HEK293T (cell line): ENCODE results near the gene CFAP54.

Source experiments
- CTCF ChIA-PET: fragments of 350-600 bp; formaldehyde crosslinking; extraction: SDS; loops from one replicate; lab custom pipeline; 2021; ENCODE audit warnings: antibody characterized with exemption, inconsistent platforms; lab: Yijun Ruan, JAX
- POLR2A ChIA-PET: fragments of 350-600 bp; formaldehyde crosslinking; extraction: SDS; loops from one replicate; lab custom pipeline; 2020; ENCODE audit warnings: antibody characterized with exemption, inconsistent platforms; lab: Yijun Ruan, JAX
- DNase-seq: peaks from one replicate; pipeline ENCODE4 v3.0.0; 2012; ENCODE audit warnings: mixed read lengths; ENCODE audit errors: extremely low spot score
- ARNT ChIP-seq: fragments of 450-650 bp; IDR thresholded peaks from 2 replicates; pipeline ENCODE4 v1.6.1; 2017; ENCODE audit warnings: mild to moderate bottlenecking
- BHLHE40 ChIP-seq: fragments of 450-650 bp; IDR thresholded peaks from 2 replicates; pipeline ENCODE4 v1.6.1; 2016; ENCODE audit warnings: mild to moderate bottlenecking, moderate library complexity, borderline replicate concordance
- CTBP1 ChIP-seq: fragments of 450-650 bp; IDR thresholded peaks from 2 replicates; pipeline ENCODE4 v1.6.1; 2016; ENCODE audit warnings: borderline replicate concordance
- ELF4 ChIP-seq: fragments of 450-650 bp; IDR thresholded peaks from 2 replicates; pipeline ENCODE4 v1.6.1; 2017; ENCODE audit warnings: antibody characterized with exemption
- FOXA1 ChIP-seq: fragments of 450-650 bp; IDR thresholded peaks from 2 replicates; pipeline ENCODE4 v1.6.1; 2016; ENCODE audit warnings: mild to moderate bottlenecking
- FOXK2 ChIP-seq: fragments of 450-650 bp; IDR thresholded peaks from 2 replicates; pipeline ENCODE4 v1.6.1; 2016; ENCODE audit warnings: mild to moderate bottlenecking
- FOXM1 ChIP-seq: fragments of 450-650 bp; IDR thresholded peaks from 2 replicates; pipeline ENCODE4 v1.6.1; 2017; ENCODE audit warnings: mild to moderate bottlenecking, borderline replicate concordance
- HDGF ChIP-seq: fragments of 450-650 bp; IDR thresholded peaks from 2 replicates; pipeline ENCODE4 v1.6.1; 2017; ENCODE audit warnings: antibody characterized with exemption, borderline replicate concordance
- L3MBTL2 ChIP-seq: fragments of 450-650 bp; conservative IDR thresholded peaks from 2 replicates; pipeline ENCODE4 v1.6.1; 2016; ENCODE audit warnings: mild to moderate bottlenecking
- LEF1 ChIP-seq: fragments of 450-650 bp; IDR thresholded peaks from 2 replicates; pipeline ENCODE4 v1.6.1; 2017; ENCODE audit warnings: mild to moderate bottlenecking, borderline replicate concordance
- NFRKB ChIP-seq: fragments of 450-650 bp; IDR thresholded peaks from 2 replicates; pipeline ENCODE4 v1.6.1; 2016; ENCODE audit warnings: mild to moderate bottlenecking, moderate library complexity
- PKNOX1 ChIP-seq: fragments of 450-650 bp; IDR thresholded peaks from 2 replicates; pipeline ENCODE4 v1.6.1; 2016
- SP1 ChIP-seq: fragments of 450-650 bp; IDR thresholded peaks from 2 replicates; pipeline ENCODE4 v1.6.1; 2017
- SUZ12 ChIP-seq: fragments of 450-650 bp; IDR thresholded peaks from 2 replicates; pipeline ENCODE4 v1.6.1; 2016; ENCODE audit warnings: mild to moderate bottlenecking
- TARDBP ChIP-seq: fragments of 450-650 bp; IDR thresholded peaks from 2 replicates; pipeline ENCODE4 v1.6.1; 2016
- ZNF384 ChIP-seq: fragments of 450-650 bp; IDR thresholded peaks from 2 replicates; pipeline ENCODE4 v1.6.1; 2016

Gene CFAP54

GRCh38 chr12:96474206-96474605 is 15.2 kb upstream of the CFAP54 start:
- POLR2A ChIA-PET, result no interaction called here

GRCh38 chr12:96478011-96478410 is 11.4 kb upstream of the CFAP54 start:
- POLR2A ChIA-PET, result no interaction called here

More at GRCh38 chr12:96474206-96474605, 15.2 kb upstream of the CFAP54 start:
- TF ChIP-seq ZNF384 (no peak), FOXA1 (no peak), CTBP1 (no peak), HDGF (no peak), LEF1 (no peak), PKNOX1 (no peak), BHLHE40 (no peak), ELF4 (no peak), SUZ12 (no peak), L3MBTL2 (no peak), ARNT (no peak), FOXM1 (no peak), TARDBP (no peak), FOXK2 (no peak), SP1 (no peak)
- CTCF ChIA-PET, result no interaction called here
- DNase-seq, result no peak

GRCh38 chr12:96482086-96482485 is 7.3 kb upstream of the CFAP54 start:
- TF ChIP-seq HDGF (no peak), SUZ12 (no peak), ZNF384 (no peak), CTBP1 (no peak), ELF4 (no peak), LEF1 (no peak), BHLHE40 (no peak), ARNT (no peak), FOXM1 (no peak), FOXA1 (no peak), TARDBP (no peak), SP1 (no peak), L3MBTL2 (no peak), PKNOX1 (no peak), NFRKB (no peak), FOXK2 (no peak)
- CTCF ChIA-PET, result no interaction called here
- POLR2A ChIA-PET, result no interaction called here
- no peak for DNase-seq

More at GRCh38 chr12:96478011-96478410, 11.4 kb upstream of the CFAP54 start:
- DNase-seq, result no peak
- TF ChIP-seq ELF4, result no peak
- CTCF ChIA-PET, result interaction anchor here (0.8 kb wide), 1 partner anchor 12 kb away, joined by 3 read pairs; the partner anchor contains the start of gene CFAP54

- no peak for TF ChIP-seq ZNF384
- TF ChIP-seq ELF4, result no peak
- TF ChIP-seq NFRKB, result no peak
- no peak for TF ChIP-seq SUZ12
- no peak for TF ChIP-seq PKNOX1
- no peak for TF ChIP-seq LEF1
- TF ChIP-seq HDGF, result no peak
- TF ChIP-seq CTBP1, result no peak
- TF ChIP-seq TARDBP, result no peak
- no peak for TF ChIP-seq ARNT
- TF ChIP-seq SP1, result no peak
- TF ChIP-seq BHLHE40, result no peak
- TF ChIP-seq FOXA1, result no peak
- no peak for TF ChIP-seq FOXK2
- no peak for TF ChIP-seq L3MBTL2
- no peak for DNase-seq
- CTCF ChIA-PET, result no interaction called here
- POLR2A ChIA-PET, result no interaction called here
Observed at GRCh38 chr12:96483116-96483515, 6.3 kb upstream of the CFAP54 start.

- DNase-seq, result no peak
- POLR2A ChIA-PET, result no interaction called here
- CTCF ChIA-PET, result no interaction called here
- TF ChIP-seq ZNF384 (no peak), FOXK2 (no peak), FOXM1 (no peak), SP1 (no peak), TARDBP (no peak), NFRKB (no peak)
Observed at GRCh38 chr12:96486751-96487613, 2.4 kb upstream of the CFAP54 start.

- TF ChIP-seq NFRKB (no peak), LEF1 (no peak), L3MBTL2 (no peak), ZNF384 (no peak), FOXM1 (no peak), ARNT (no peak), BHLHE40 (no peak), SP1 (no peak), PKNOX1 (no peak), CTBP1 (no peak), SUZ12 (no peak), ELF4 (no peak), TARDBP (no peak), FOXA1 (no peak), FOXK2 (no peak), HDGF (no peak)
- POLR2A ChIA-PET, result no interaction called here
- no peak for DNase-seq
- CTCF ChIA-PET, result no interaction called here
Observed at GRCh38 chr12:96487634-96488033, 1.7 kb upstream of the CFAP54 start.
